A673 (cell line): ENCODE results near the gene PGAP3. TPM values are rescaled to one million over a fixed set of nuclear protein-coding genes. Genes with fewer than 3 reads are reported as not detected.

Experiments
- BruUV-seq: library from RNA; stranded (reverse); fragments of 400-500 nt; replicated peaks from 2 replicates; lab custom pipeline; 2021; lab: Mats Ljungman, UMichigan
- CTCF ChIA-PET: fragments of 300-600 bp; sonication (Branson Sonifier 250); formaldehyde crosslinking; loops from one replicate; lab custom pipeline; 2022; ENCODE audit warnings: antibody characterized with exemption; lab: Charles Lee
- POLR2A ChIA-PET: fragments of 300-600 bp; sonication (Branson Sonifier 250); formaldehyde crosslinking; loops from one replicate; lab custom pipeline; 2022; ENCODE audit warnings: antibody characterized with exemption; ENCODE audit not compliant: low non-redundant PET; lab: Charles Lee
- DNase-seq: peaks from one replicate; pipeline ENCODE4 v3.0.0-alpha.2; 2015; ENCODE audit warnings: low spot score
- H3K27ac ChIP-seq: fragments of 200-600 bp; sonication (generic); 2 replicates; pipeline ENCODE4 v1.5.1; 2016; ENCODE audit warnings: mixed run types, low read depth, mild to moderate bottlenecking, mixed read lengths, antibody characterized with exemption, low read length; ENCODE audit not compliant: poor library complexity, severe bottlenecking
- H3K27me3 ChIP-seq: fragments of 200-600 bp; sonication (generic); replicated peaks from 2 replicates; pipeline ENCODE4 v1.6.1; 2017; ENCODE audit warnings: mixed run types, low read depth, mild to moderate bottlenecking, mixed read lengths, antibody characterized with exemption, low read length; ENCODE audit not compliant: insufficient read depth, poor library complexity
- H3K36me3 ChIP-seq: fragments of 200-600 bp; sonication (generic); 2 replicates; pipeline ENCODE4 v1.6.1; 2016; ENCODE audit warnings: mixed run types, mild to moderate bottlenecking, mixed read lengths, antibody characterized with exemption, low read length; ENCODE audit not compliant: insufficient read depth, poor library complexity, severe bottlenecking
- H3K4me1 ChIP-seq: fragments of 200-600 bp; sonication (generic); 2 replicates; pipeline ENCODE4 v1.6.1; 2017; ENCODE audit warnings: mixed run types, mild to moderate bottlenecking, mixed read lengths, antibody characterized with exemption, low read length; ENCODE audit not compliant: insufficient read depth, poor library complexity, severe bottlenecking
- H3K4me3 ChIP-seq: fragments of 200-600 bp; sonication (generic); 2 replicates; pipeline ENCODE4 v1.5.1; 2016; ENCODE audit warnings: low read depth, mixed run types, mild to moderate bottlenecking, mixed read lengths, low read length; ENCODE audit not compliant: poor library complexity, severe bottlenecking
- H3K9me3 ChIP-seq: fragments of 200-600 bp; sonication (generic); 2 replicates; pipeline ENCODE4 v1.6.1; 2016; ENCODE audit warnings: mixed run types, low read depth, mild to moderate bottlenecking, mixed read lengths, antibody characterized with exemption, low read length; ENCODE audit not compliant: poor library complexity, severe bottlenecking
- EZH2 ChIP-seq: fragments of 200-600 bp; sonication (generic); IDR thresholded peaks from 2 replicates; pipeline ENCODE4 v1.6.1; 2017; ENCODE audit warnings: borderline replicate concordance, low read depth, mild to moderate bottlenecking, mixed read lengths, antibody characterized with exemption, low read length; ENCODE audit not compliant: poor library complexity, severe bottlenecking
- intact Hi-C: fragments of 100-400 bp; cut with micrococcal nuclease; formaldehyde crosslinking; loops from one replicate; pipeline ENCODE4 v1.10.0; 2022; ENCODE audit not compliant: unreplicated experiment
- total RNA-seq: library from RNA; stranded (reverse); gene quantifications from 2 replicates; pipeline ENCODE4 v1.2.3, GENCODE V29; 2021
- TF ChIP-seq, protein P1 (sequence below): fragments of 300-800, 200-600 bp; sonication (generic); conservative IDR thresholded peaks from 2 replicates; pipeline ENCODE4 v1.5.1; 2017; ENCODE audit warnings: low read depth, mild to moderate bottlenecking, antibody characterized with exemption, low read length, moderate library complexity, mixed read lengths

Gene PGAP3
- total RNA-seq, 1 experiment from 2014 or later, result 3.6 TPM

DNA sequence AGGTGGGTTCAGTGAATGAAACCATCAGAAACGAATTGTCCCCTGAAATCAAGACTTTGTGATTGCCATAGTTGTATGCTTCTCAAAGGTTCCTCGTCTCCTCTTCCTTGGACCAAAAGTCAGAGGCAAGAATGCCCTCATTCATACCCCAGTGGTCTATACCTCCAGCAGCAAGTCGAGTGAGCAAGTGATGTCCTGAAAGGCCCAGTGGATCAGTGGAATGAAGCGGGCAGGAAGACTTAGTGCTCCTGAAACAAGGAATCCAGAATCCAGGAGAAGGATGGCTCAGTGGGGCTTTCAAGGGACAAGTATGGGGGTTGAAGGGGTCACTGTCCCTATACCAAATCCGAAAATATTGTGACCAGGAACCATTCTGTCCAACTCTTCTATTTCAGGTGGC lies 6.7 kb upstream of the PGAP3 start:
- no peak for DNase-seq
- ChIA-PET CTCF (no interaction called here), POLR2A (no interaction called here)
- H3K4me3 ChIP-seq, result no peak overlapping the region
- H3K27ac ChIP-seq, result no peak overlapping the region
- BruUV-seq, result no TSS peak
- no peaks in the 10 kb centered on the region for H3K36me3 ChIP-seq
- no peak for TF ChIP-seq EZH2
- TF ChIP-seq, protein P1, sequence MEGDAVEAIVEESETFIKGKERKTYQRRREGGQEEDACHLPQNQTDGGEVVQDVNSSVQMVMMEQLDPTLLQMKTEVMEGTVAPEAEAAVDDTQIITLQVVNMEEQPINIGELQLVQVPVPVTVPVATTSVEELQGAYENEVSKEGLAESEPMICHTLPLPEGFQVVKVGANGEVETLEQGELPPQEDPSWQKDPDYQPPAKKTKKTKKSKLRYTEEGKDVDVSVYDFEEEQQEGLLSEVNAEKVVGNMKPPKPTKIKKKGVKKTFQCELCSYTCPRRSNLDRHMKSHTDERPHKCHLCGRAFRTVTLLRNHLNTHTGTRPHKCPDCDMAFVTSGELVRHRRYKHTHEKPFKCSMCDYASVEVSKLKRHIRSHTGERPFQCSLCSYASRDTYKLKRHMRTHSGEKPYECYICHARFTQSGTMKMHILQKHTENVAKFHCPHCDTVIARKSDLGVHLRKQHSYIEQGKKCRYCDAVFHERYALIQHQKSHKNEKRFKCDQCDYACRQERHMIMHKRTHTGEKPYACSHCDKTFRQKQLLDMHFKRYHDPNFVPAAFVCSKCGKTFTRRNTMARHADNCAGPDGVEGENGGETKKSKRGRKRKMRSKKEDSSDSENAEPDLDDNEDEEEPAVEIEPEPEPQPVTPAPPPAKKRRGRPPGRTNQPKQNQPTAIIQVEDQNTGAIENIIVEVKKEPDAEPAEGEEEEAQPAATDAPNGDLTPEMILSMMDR, result no peak
- no peaks in the 10 kb centered on the region for H3K4me1 ChIP-seq
- H3K27me3 ChIP-seq, result no peaks in the 10 kb centered on the region
- intact Hi-C loops, result no loop called here
- H3K9me3 ChIP-seq, result no peaks in the 10 kb centered on the region

DNA sequence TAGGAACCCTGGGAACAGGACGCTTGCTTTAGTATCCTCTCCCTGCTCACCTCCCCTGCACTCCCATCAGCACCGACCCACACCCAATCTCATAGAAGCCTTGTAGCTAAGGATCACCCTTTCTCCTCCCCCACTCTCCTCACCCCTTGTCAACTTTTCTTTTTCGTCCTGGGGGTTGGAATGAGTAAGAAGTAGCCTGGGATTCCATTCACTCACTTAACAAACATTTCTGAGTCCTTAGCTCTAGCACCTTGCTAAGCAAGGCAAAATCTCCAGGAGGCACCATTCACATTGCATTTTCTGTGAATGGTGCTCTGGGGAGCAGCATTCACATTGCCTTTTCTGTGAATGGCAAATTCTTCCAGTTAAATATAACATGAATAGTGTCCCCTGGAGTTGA lies 1.1 kb upstream of the PGAP3 start:
- no peaks in the 10 kb centered on the region for H3K36me3 ChIP-seq
- POLR2A ChIA-PET, result no interaction called here
- H3K4me3 ChIP-seq, result peak overlapping the region; percentile 62
- H3K27ac ChIP-seq, result peak overlapping the region; percentile 96
- no peaks in the 10 kb centered on the region for H3K9me3 ChIP-seq
- TF ChIP-seq, protein P1, result no peak
- no peak for TF ChIP-seq EZH2
- no peaks in the 10 kb centered on the region for H3K27me3 ChIP-seq
- BruUV-seq, result no TSS peak
- DNase-seq, result no peak
- no peaks in the 10 kb centered on the region for H3K4me1 ChIP-seq
- CTCF ChIA-PET, result no interaction called here
- intact Hi-C loops, result no loop called here

DNA sequence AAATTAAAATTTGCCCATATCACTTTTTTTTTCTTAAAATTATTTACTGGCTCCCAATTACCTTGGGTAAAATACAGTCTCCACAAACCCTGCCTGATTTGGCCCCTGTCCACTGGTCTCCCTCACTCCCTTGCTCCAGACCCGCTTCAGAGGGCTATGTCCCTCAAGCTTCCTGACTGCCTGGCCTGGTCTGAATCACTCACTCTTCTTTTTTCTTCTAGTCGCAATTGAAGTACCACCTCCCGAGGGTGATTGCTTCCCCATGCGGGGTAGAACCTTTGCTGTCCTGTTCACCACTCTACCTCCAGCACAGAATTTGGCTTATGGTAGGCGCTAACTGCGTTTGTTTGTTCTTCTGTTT lies 598 bp upstream of the PGAP3 start:
- Histone ChIP-seq H3K9me3 (no peaks in the 10 kb centered on the region), H3K27ac (peak overlapping the region; percentile 96), H3K4me1 (no peaks in the 10 kb centered on the region), H3K4me3 (peak overlapping the region; percentile 62), H3K27me3 (no peaks in the 10 kb centered on the region), H3K36me3 (no peaks in the 10 kb centered on the region)
- DNase-seq, result no peak
- no TSS peak for BruUV-seq
- no peak for TF ChIP-seq EZH2
- TF ChIP-seq, protein P1, result no peak
- ChIA-PET CTCF (no interaction called here), POLR2A (interaction anchor here (1.0 kb wide), 1 partner anchor 11 kb away, joined by 3 read pairs; the partner anchor contains the start of gene ERBB2)
- intact Hi-C loops, result no loop called here
